BE2C (cell line): ENCODE measurements around the gene RUNX2.

Source experiments
- DNase-seq: peaks from one replicate; pipeline ENCODE4 v3.0.0-alpha.2; 2020
- H3K27me3 ChIP-seq: fragments of 250-450 bp; sonication (Bioruptor Pico); 2 replicates; pipeline ENCODE4 v1.5.1; 2020; ENCODE audit warnings: mild to moderate bottlenecking
- H3K36me3 ChIP-seq: fragments of 250-450 bp; sonication (Bioruptor Pico); 2 replicates; pipeline ENCODE4 v1.5.1; 2020; ENCODE audit warnings: mild to moderate bottlenecking
- H3K4me1 ChIP-seq: fragments of 250-450 bp; sonication (Bioruptor Pico); 2 replicates; pipeline ENCODE4 v1.5.1; 2020
- H3K4me3 ChIP-seq: 2 replicates; pipeline ENCODE4 v1.5.1; 2011; ENCODE audit warnings: low read depth, low read length
- H3K9me3 ChIP-seq: fragments of 250-450 bp; sonication (Bioruptor Pico); 2 replicates; pipeline ENCODE4 v1.5.1; 2020
- TF ChIP-seq, protein P1 (sequence below): IDR thresholded peaks from 2 replicates; pipeline ENCODE4 v1.5.1; 2012; ENCODE audit warnings: mild to moderate bottlenecking, low read depth, low read length

RUNX2 gene

GRCh38 chr6:45541934-45542333 is 213.8 kb downstream of the RUNX2 start:
- TF ChIP-seq, protein P1, sequence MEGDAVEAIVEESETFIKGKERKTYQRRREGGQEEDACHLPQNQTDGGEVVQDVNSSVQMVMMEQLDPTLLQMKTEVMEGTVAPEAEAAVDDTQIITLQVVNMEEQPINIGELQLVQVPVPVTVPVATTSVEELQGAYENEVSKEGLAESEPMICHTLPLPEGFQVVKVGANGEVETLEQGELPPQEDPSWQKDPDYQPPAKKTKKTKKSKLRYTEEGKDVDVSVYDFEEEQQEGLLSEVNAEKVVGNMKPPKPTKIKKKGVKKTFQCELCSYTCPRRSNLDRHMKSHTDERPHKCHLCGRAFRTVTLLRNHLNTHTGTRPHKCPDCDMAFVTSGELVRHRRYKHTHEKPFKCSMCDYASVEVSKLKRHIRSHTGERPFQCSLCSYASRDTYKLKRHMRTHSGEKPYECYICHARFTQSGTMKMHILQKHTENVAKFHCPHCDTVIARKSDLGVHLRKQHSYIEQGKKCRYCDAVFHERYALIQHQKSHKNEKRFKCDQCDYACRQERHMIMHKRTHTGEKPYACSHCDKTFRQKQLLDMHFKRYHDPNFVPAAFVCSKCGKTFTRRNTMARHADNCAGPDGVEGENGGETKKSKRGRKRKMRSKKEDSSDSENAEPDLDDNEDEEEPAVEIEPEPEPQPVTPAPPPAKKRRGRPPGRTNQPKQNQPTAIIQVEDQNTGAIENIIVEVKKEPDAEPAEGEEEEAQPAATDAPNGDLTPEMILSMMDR, result no peak
- H3K9me3 ChIP-seq, result no peaks in the 10 kb centered on the region
- H3K27me3 ChIP-seq, result peaks cover 5% of the 10 kb centered on the region
- no peaks in the 10 kb centered on the region for H3K36me3 ChIP-seq
- no peaks in the 10 kb centered on the region for H3K4me1 ChIP-seq
- H3K4me3 ChIP-seq, result no peak overlapping the region
- DNase-seq, result no peak

- no peak for DNase-seq
These were observed 215.4 kb downstream of the RUNX2 start for GRCh38 chr6:45543298-45544235.

GRCh38 chr6:45545416-45545815 is 217.3 kb downstream of the RUNX2 start:
- H3K36me3 ChIP-seq, result no peaks in the 10 kb centered on the region
- TF ChIP-seq, protein P1, result no peak
- H3K27me3 ChIP-seq, result peaks cover 5% of the 10 kb centered on the region
- no peak for DNase-seq
- H3K9me3 ChIP-seq, result no peaks in the 10 kb centered on the region
- H3K4me1 ChIP-seq, result no peaks in the 10 kb centered on the region
- no peak overlapping the region for H3K4me3 ChIP-seq

More at GRCh38 chr6:45543298-45544235, 215.4 kb downstream of the RUNX2 start:
- peaks cover 5% of the 10 kb centered on the region for H3K27me3 ChIP-seq
- H3K4me3 ChIP-seq, result no peak overlapping the region
- no peaks in the 10 kb centered on the region for H3K9me3 ChIP-seq
- TF ChIP-seq, protein P1, result no peak
- H3K4me1 ChIP-seq, result no peaks in the 10 kb centered on the region
- no peaks in the 10 kb centered on the region for H3K36me3 ChIP-seq

- DNase-seq, result no peak
- no peaks in the 10 kb centered on the region for H3K4me1 ChIP-seq
- H3K9me3 ChIP-seq, result no peaks in the 10 kb centered on the region
- no peaks in the 10 kb centered on the region for H3K36me3 ChIP-seq
- H3K4me3 ChIP-seq, result no peak overlapping the region
- peaks cover 5% of the 10 kb centered on the region for H3K27me3 ChIP-seq
- TF ChIP-seq, protein P1, result no peak
These were observed 220.8 kb downstream of the RUNX2 start for GRCh38 chr6:45548657-45549515.

DNA sequence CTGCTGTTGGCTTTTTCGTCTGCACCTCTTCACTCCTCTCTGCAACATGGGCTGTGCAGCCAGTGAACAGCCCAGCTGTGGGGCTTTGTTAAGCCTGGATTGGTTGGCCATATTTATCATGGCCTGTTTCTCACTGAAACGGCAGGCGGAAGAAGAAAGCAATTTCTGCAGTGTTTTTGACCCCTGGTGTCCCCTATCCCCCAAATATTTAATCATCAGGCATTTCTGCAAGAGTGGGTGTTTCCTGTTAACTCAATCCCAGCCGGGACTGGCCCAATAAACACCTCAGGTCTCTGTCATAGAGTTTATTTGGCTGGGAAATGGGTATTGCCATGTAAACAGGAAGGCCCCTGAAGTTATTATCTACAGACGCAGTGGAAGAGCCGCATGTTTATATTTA is 224.4 kb downstream of the RUNX2 start:
- Histone ChIP-seq H3K36me3 (no peaks in the 10 kb centered on the region), H3K4me3 (no peak overlapping the region), H3K4me1 (no peaks in the 10 kb centered on the region), H3K27me3 (no peaks in the 10 kb centered on the region), H3K9me3 (no peaks in the 10 kb centered on the region)
- DNase-seq, result no peak
- TF ChIP-seq, protein P1, result no peak
